Endothelial cell of umbilical vein (primary cell): ENCODE data around the gene DEDD. TPM values are rescaled to one million over a fixed set of nuclear protein-coding genes. Genes with fewer than 3 reads are reported as not detected.

Source experiments
- BruUV-seq: library from RNA; stranded (reverse); fragments of 400-500 nt; replicated peaks from 2 replicates; lab custom pipeline; 2021; lab: Mats Ljungman, UMichigan
- CTCF ChIA-PET: fragments of 300-600, 350-600 bp; sonication (Branson Sonifier 250); formaldehyde crosslinking; loops from one replicate; lab custom pipeline; 2021; ENCODE audit warnings: antibody characterized with exemption, inconsistent platforms; lab: Charles Lee
- POLR2A ChIA-PET: fragments of 300-600, 350-600 bp; sonication (Branson Sonifier 250); formaldehyde crosslinking; loops from one replicate; lab custom pipeline; 2021; ENCODE audit warnings: antibody characterized with exemption, inconsistent platforms; lab: Charles Lee
- DNase-seq: peaks from one replicate; pipeline ENCODE4 v3.0.0-alpha.2; 2011; ENCODE audit warnings: low read depth, low spot score
- FAIRE-seq: peaks from 2 replicates; lab custom pipeline; 2011; peaks lifted over from hg19 to GRCh38; lab: Jason Lieb, UNC
- H2AFZ ChIP-seq: 2 replicates; pipeline ENCODE4 v1.6.0; 2012; ENCODE audit warnings: low read depth, low read length, control low read depth, inconsistent platforms
- H3K27ac ChIP-seq: 2 replicates; pipeline ENCODE4 v1.5.1; 2011; ENCODE audit warnings: low read depth, mild to moderate bottlenecking, control low read depth, low read length, moderate library complexity; ENCODE audit not compliant: insufficient read depth
- H3K27me3 ChIP-seq, 2 experiments: 2 replicates each; pipeline versions ENCODE4 v1.6.0 to v1.6.1; 2011; ENCODE audit warnings: low read length in 2 of 2, mixed read lengths in 1 of 2; ENCODE audit not compliant: control insufficient read depth in 2 of 2, insufficient read depth in 2 of 2
- H3K36me3 ChIP-seq, 2 experiments: 2 replicates in 1 of 2; 3 replicates in 1 of 2; pipeline ENCODE4 v1.5.1; 2011; ENCODE audit warnings: low read length in 2 of 2, mild to moderate bottlenecking in 1 of 2, moderate library complexity in 1 of 2; ENCODE audit not compliant: control insufficient read depth in 2 of 2, insufficient read depth in 2 of 2; ENCODE audit errors: extremely low read depth in 1 of 2
- H3K4me1 ChIP-seq: 3 replicates; pipeline ENCODE4 v1.5.1; 2011; ENCODE audit warnings: mild to moderate bottlenecking, low read length; ENCODE audit not compliant: control insufficient read depth, insufficient read depth; ENCODE audit errors: extremely low read depth
- H3K4me2 ChIP-seq: 2 replicates; pipeline ENCODE4 v1.6.1; 2011; ENCODE audit warnings: low read length, control low read depth, mixed read lengths; ENCODE audit not compliant: insufficient read depth
- H3K4me3 ChIP-seq, 3 experiments: fragments of 200-600 bp in 1 of 3; sonication (generic), shearing (Covaris generic) in 1 of 3; replicated peaks in 1 of 3; 2 replicates each; pipeline ENCODE4 v1.5.1; 2011 to 2016; ENCODE audit warnings: control low read depth in 3 of 3, low read length in 3 of 3, mild to moderate bottlenecking in 2 of 3, inconsistent platforms in 1 of 3, low read depth in 1 of 3, moderate library complexity in 1 of 3; ENCODE audit not compliant: insufficient read depth in 1 of 3
- H3K79me2 ChIP-seq: 2 replicates; pipeline ENCODE4 v1.6.0; 2012; ENCODE audit warnings: low read length, inconsistent platforms; ENCODE audit not compliant: control insufficient read depth, insufficient read depth
- H3K9ac ChIP-seq: replicated peaks from 2 replicates; pipeline ENCODE3; 2011; ENCODE audit warnings: low read length, control low read depth; ENCODE audit not compliant: insufficient read depth; ENCODE audit errors: extremely low read depth
- H3K9me1 ChIP-seq: replicated peaks from 3 replicates; pipeline ENCODE4 v1.6.0; 2011; ENCODE audit warnings: mild to moderate bottlenecking, low read length; ENCODE audit not compliant: control insufficient read depth, insufficient read depth; ENCODE audit errors: extremely low read depth
- H3K9me3 ChIP-seq: replicated peaks from 2 replicates; pipeline ENCODE4 v1.5.1; 2012; ENCODE audit warnings: low read length, inconsistent platforms; ENCODE audit not compliant: control insufficient read depth, insufficient read depth
- H4K20me1 ChIP-seq: replicated peaks from 2 replicates; pipeline ENCODE3; 2011; ENCODE audit warnings: mild to moderate bottlenecking, low read length; ENCODE audit not compliant: control insufficient read depth, insufficient read depth; ENCODE audit errors: extremely low read depth
- CTCF ChIP-seq, 2 donors: IDR thresholded peaks; 1 replicate in 1 of 2; 2 replicates in 1 of 2; pipeline ENCODE4 v1.5.1; 2011; ENCODE audit warnings: low read length in 2 of 2, mild to moderate bottlenecking in 2 of 2, moderate library complexity in 2 of 2, control low read depth in 1 of 2, inconsistent platforms in 1 of 2, low read depth in 1 of 2; ENCODE audit not compliant: insufficient read depth in 1 of 2; ENCODE audit errors: extremely low read depth in 1 of 2
- EZH2 ChIP-seq: IDR thresholded peaks from 2 replicates; pipeline ENCODE4 v1.6.1; 2012; ENCODE audit warnings: borderline replicate concordance, low read depth, mild to moderate bottlenecking, moderate library complexity, low read length, inconsistent platforms; ENCODE audit not compliant: severe bottlenecking
- FOS ChIP-seq: IDR thresholded peaks from 2 replicates; pipeline ENCODE4 v1.6.1; 2011; ENCODE audit warnings: mild to moderate bottlenecking, low read length, moderate library complexity, borderline replicate concordance; ENCODE audit not compliant: insufficient read depth
- GATA2 ChIP-seq: IDR thresholded peaks from 2 replicates; pipeline ENCODE4 v1.7.0; 2011; ENCODE audit warnings: low read depth, mild to moderate bottlenecking, moderate library complexity, mixed read lengths, low read length; ENCODE audit not compliant: insufficient read length, insufficient read depth
- JUN ChIP-seq: IDR thresholded peaks from 2 replicates; pipeline ENCODE4 v1.6.1; 2011; ENCODE audit warnings: borderline replicate concordance, low read depth; ENCODE audit not compliant: insufficient read length, insufficient read depth
- MYC ChIP-seq: IDR thresholded peaks from one replicate; pipeline ENCODE4 v1.6.1; 2011; ENCODE audit warnings: mild to moderate bottlenecking, low read depth, low read length
- POLR2A ChIP-seq: IDR thresholded peaks from 2 replicates; pipeline ENCODE4 v1.6.1; 2012; ENCODE audit warnings: low read depth, mild to moderate bottlenecking, control low read depth, low read length
- POLR2AphosphoS5 ChIP-seq: IDR thresholded peaks from 2 replicates; pipeline ENCODE4 v1.6.1; 2012; ENCODE audit warnings: low read depth, mild to moderate bottlenecking, control low read depth, low read length, moderate library complexity; ENCODE audit not compliant: insufficient read depth
- dilution Hi-C: fragments of 300-500 bp; cut with MboI; formaldehyde crosslinking; loops from one replicate; pipeline ENCODE4 v1.15.0; 2019; ENCODE audit warnings: low sequenced_read_pairs; ENCODE audit not compliant: extremely low pct_ligation_motif_present
- intact Hi-C: fragments of 100-400 bp; cut with micrococcal nuclease; formaldehyde crosslinking; loops from one replicate; pipeline ENCODE4 v1.10.0; 2022
- polyA plus RNA-seq, 4 experiments: library from polyadenylated mRNA; depleted of rRNA in 3 of 4; stranded (reverse) in 3 of 4; unstranded in 1 of 4; fragments of >200 nt; gene quantifications; 2 replicates each; pipeline versions ENCODE4 v1.2.1 to v1.2.3, GENCODE V29; 2011 to 2012; ENCODE audit warnings: missing spikeins in 1 of 4
- total RNA-seq: library from RNA; stranded (reverse); gene quantifications from 2 replicates; pipeline ENCODE4 v1.2.3, GENCODE V29; 2021
- TF ChIP-seq, protein P1 (sequence below): IDR thresholded peaks from 2 replicates; pipeline ENCODE4 v1.6.1; 2011; ENCODE audit not compliant: insufficient read depth, insufficient read length

DEDD gene
- total and polyA plus RNA-seq, 2 donors (not counting 3 experiments of a cell fraction or from before 2014, with no cell fraction given), result 50.2 to 78.3 TPM

- no peaks in the 10 kb centered on the region for H4K20me1 ChIP-seq
- dilution Hi-C loops, result no loop called here
- DNase-seq (peak; percentile 75), FAIRE-seq (peak; percentile 53)
- ChIA-PET CTCF (interaction anchor here (0.6 to 5.4 kb wide), 12 partner anchors 12 to 414 kb away, joined by 3 to 51 read pairs (median 4); partner anchors contain the start of genes KLHDC9 and UFC1), POLR2A (no interaction called here)
- no peaks in the 10 kb centered on the region for H3K4me1 ChIP-seq
- no TSS peak for BruUV-seq
- no peak overlapping the region for H2AFZ ChIP-seq
- intact Hi-C loops, result loop anchor here (1.0 to 2.0 kb wide), 5 partner anchors 41 to 413 kb away; partner anchors contain the start of genes KLHDC9 and USF1
- H3K27ac ChIP-seq, result no peak overlapping the region
- H3K4me2 ChIP-seq, result no peak overlapping the region
- H3K9me3 ChIP-seq, result no peaks in the 10 kb centered on the region
- no peaks in the 10 kb centered on the region for H3K9me1 ChIP-seq
- H3K9ac ChIP-seq, result no peak overlapping the region
- no peaks in the 10 kb centered on the region for H3K36me3 ChIP-seq
- TF ChIP-seq, protein P1, sequence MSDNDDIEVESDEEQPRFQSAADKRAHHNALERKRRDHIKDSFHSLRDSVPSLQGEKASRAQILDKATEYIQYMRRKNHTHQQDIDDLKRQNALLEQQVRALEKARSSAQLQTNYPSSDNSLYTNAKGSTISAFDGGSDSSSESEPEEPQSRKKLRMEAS, result no peak
- peak; percentile 18 to 47 for TF ChIP-seq CTCF (IDR thresholded peaks at IDR 0.05; ENCODE audit: extremely low read depth in 1 of 2, insufficient read depth in 1 of 2, low read depth in 1 of 2, low read length in 2 of 2)
- no peaks in the 10 kb centered on the region for H3K27me3 ChIP-seq
- H3K79me2 ChIP-seq, result peaks cover 3% of the 10 kb centered on the region
- H3K4me3 ChIP-seq, result no peak overlapping the region
Measured at GRCh38 chr1:161139766-161140165, 7.3 kb upstream of the DEDD start.

- H3K9me1 ChIP-seq, result no peaks in the 10 kb centered on the region
- FAIRE-seq (no peak), DNase-seq (no peak)
- H3K4me2 ChIP-seq, result no peak overlapping the region
- no peaks in the 10 kb centered on the region for H3K27me3 ChIP-seq
- no peaks in the 10 kb centered on the region for H3K36me3 ChIP-seq
- no peak overlapping the region for H3K9ac ChIP-seq
- H2AFZ ChIP-seq, result no peak overlapping the region
- intact Hi-C loops, result loop anchor here (2.0 kb wide), 1 partner anchor 94 kb away; the partner anchor contains the start of gene USF1
- POLR2A ChIA-PET, result interaction anchor here (0.6 kb wide), 1 partner anchor 34 kb away, joined by 4 read pairs; no protein-coding TSS in a partner anchor
- no peak overlapping the region for H3K27ac ChIP-seq
- peaks cover 13% of the 10 kb centered on the region for H3K79me2 ChIP-seq
- dilution Hi-C loops, result no loop called here
- peaks cover 5% of the 10 kb centered on the region for H3K4me1 ChIP-seq
- H4K20me1 ChIP-seq, result no peaks in the 10 kb centered on the region
- BruUV-seq, result no TSS peak
- TF ChIP-seq EZH2 (no peak), JUN (no peak), POLR2AphosphoS5 (no peak), GATA2 (no peak), FOS (no peak), MYC (no peak), CTCF (IDR thresholded peaks at IDR 0.05; ENCODE audit: extremely low read depth in 1 of 2, insufficient read depth in 1 of 2, low read depth in 1 of 2, low read length in 2 of 2) (no peak), POLR2A (no peak)
- TF ChIP-seq, protein P1, result no peak
- H3K9me3 ChIP-seq, result no peaks in the 10 kb centered on the region
- no peak overlapping the region for H3K4me3 ChIP-seq
- CTCF ChIA-PET, result interaction anchor here (1.0 to 5.4 kb wide), 10 partner anchors 9 to 303 kb away, joined by 3 to 51 read pairs (median 6); partner anchors contain the start of gene KLHDC9
Measured at GRCh38 chr1:161138431-161138830, 6.0 kb upstream of the DEDD start.
